GM12873 (cell line): ENCODE measurements around the gene CEACAM20.

Experiments used
- CTCF ChIP-seq: IDR thresholded peaks from 2 replicates; pipeline ENCODE4 v1.5.1; 2012; ENCODE audit warnings: low read depth, mild to moderate bottlenecking, moderate library complexity, low read length, control low read depth; ENCODE audit not compliant: insufficient read depth; ENCODE audit errors: missing control alignments

Gene CEACAM20

GRCh38 chr19:44529536-44529935, at the start of gene CEACAM20:
TSS of gene CEACAM20 (minus strand) at chr19:44529675. CDS start at chr19:44529509, 166 bp downstream.
- no peak for TF ChIP-seq CTCF

- no peak for TF ChIP-seq CTCF
These were observed 48.0 kb upstream of the CEACAM20 start for GRCh38 chr19:44577566-44577874.

GRCh38 chr19:44576843-44577565, 47.5 kb upstream of the CEACAM20 start:
- peak; percentile 60 for TF ChIP-seq CTCF

GRCh38 chr19:44575116-44575700, 45.7 kb upstream of the CEACAM20 start:
- TF ChIP-seq CTCF, result no peak

GRCh38 chr19:44574186-44574950, 44.9 kb upstream of the CEACAM20 start:
- TF ChIP-seq CTCF, result no peak

GRCh38 chr19:44573627-44574026, 44.2 kb upstream of the CEACAM20 start:
- no peak for TF ChIP-seq CTCF

- TF ChIP-seq CTCF, result no peak
These were observed 43.7 kb upstream of the CEACAM20 start for GRCh38 chr19:44573183-44573582.
